ENCODE data around the gene PPP6R3.
"Not testable (repeated sequence)": the region's sequence is repeated elsewhere in the genome, so short reads cannot be mapped to it uniquely, and the experiment has no call there.

PPP6R3 gene

GRCh38 chr11:68524681-68525080 is 64.1 kb downstream of the PPP6R3 start:
- no peak for ATAC-seq (replicated peaks)
- no peaks in the 10 kb centered on the region for H3K9me3 Mint-ChIP-seq
- no peak overlapping the region for H3K4me3 Mint-ChIP-seq
- no peaks in the 10 kb centered on the region for H3K27me3 Mint-ChIP-seq
- peak overlapping the region; percentile 75 for H3K27ac Mint-ChIP-seq
- DNase-seq = no peak
- peaks cover 24 to 50% of the 10 kb centered on the region in 2 donors for H3K4me1 Mint-ChIP-seq
- peaks cover 56 to 78% of the 10 kb centered on the region in 2 donors for H3K36me3 Mint-ChIP-seq

- Mint-ChIP-seq H3K27ac (no peak overlapping the region), H3K9me3 (no peaks in the 10 kb centered on the region), H3K27me3 (no peaks in the 10 kb centered on the region), H3K4me1 (peaks cover 24 to 56% of the 10 kb centered on the region in 2 donors), H3K36me3 (peaks cover 56 to 82% of the 10 kb centered on the region in 2 donors), H3K4me3 (no peak overlapping the region)
- no peak for ATAC-seq (replicated peaks)
- no peak for DNase-seq
Observed at GRCh38 chr11:68525336-68525735, 64.8 kb downstream of the PPP6R3 start.

- DNase-seq (no peak), ATAC-seq (replicated peaks) (no peak)
- H3K27me3 Mint-ChIP-seq = no peaks in the 10 kb centered on the region
- H3K36me3 Mint-ChIP-seq = peaks cover 51 to 77% of the 10 kb centered on the region in 2 donors
- peaks cover 24 to 56% of the 10 kb centered on the region in 2 donors for H3K4me1 Mint-ChIP-seq
- no peaks in the 10 kb centered on the region for H3K9me3 Mint-ChIP-seq
- H3K27ac Mint-ChIP-seq = no peak overlapping the region
- H3K4me3 Mint-ChIP-seq = no peak overlapping the region
Observed at GRCh38 chr11:68525930-68526329, 65.4 kb downstream of the PPP6R3 start.

DNA sequence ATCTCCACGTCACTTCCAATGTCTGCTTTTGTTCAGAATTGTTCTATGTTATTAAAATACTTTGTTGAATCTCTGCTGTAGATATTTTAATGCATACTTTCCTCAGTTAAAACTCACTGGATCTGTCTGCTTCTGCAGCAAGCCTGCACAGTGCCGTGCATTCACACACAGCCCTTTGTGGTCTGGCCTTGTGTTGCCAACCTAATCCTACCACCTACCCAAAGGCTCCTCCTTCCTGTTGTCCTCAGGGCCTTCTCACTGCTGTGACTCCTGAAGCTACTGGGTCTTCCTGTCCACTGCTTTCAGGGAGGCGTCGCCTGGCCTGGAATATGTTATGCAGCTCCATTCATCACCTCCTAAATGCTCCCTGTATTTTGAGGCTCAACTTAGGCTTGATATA is 67.0 kb downstream of the PPP6R3 start:
- peaks cover 48 to 74% of the 10 kb centered on the region in 2 donors for H3K36me3 Mint-ChIP-seq
- H3K9me3 Mint-ChIP-seq = no peaks in the 10 kb centered on the region
- peaks cover 24 to 56% of the 10 kb centered on the region in 2 donors for H3K4me1 Mint-ChIP-seq
- no peak for DNase-seq
- H3K27me3 Mint-ChIP-seq = no peaks in the 10 kb centered on the region
- no peak for ATAC-seq (replicated peaks)
- H3K27ac Mint-ChIP-seq = peak overlapping the region; percentile 39
- H3K4me3 Mint-ChIP-seq = no peak overlapping the region

DNA sequence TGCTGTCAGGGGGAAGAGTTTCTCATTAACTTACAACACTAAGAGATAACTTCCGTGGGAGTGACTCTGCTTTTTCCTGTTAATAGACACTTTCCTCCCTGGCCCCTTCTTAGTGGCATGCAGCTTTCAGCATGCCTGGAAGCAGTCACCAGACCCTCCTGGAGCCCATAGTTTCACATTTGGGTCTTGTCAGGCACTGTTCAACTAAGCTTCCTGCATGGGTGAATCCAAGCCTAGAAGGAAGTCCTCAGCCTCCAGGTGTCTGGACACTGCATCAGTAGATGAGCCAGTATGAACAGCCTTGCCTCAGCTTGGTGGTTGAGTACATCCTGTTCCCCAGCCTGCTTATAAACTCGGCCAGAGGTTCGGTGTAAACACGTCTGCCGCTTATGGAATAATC is 68.1 kb downstream of the PPP6R3 start:
- ATAC-seq (replicated peaks) (peak; percentile 71 to 81), DNase-seq (no peak)
- Mint-ChIP-seq H3K4me1 (peaks cover 23 to 50% of the 10 kb centered on the region in 2 donors), H3K36me3 (peaks cover 45 to 66% of the 10 kb centered on the region in 2 donors), H3K27ac (peak overlapping the region; percentile 52), H3K9me3 (no peaks in the 10 kb centered on the region), H3K4me3 (no peak overlapping the region), H3K27me3 (no peaks in the 10 kb centered on the region)

- no peaks in the 10 kb centered on the region for H3K9me3 Mint-ChIP-seq
- DNase-seq (no peak), ATAC-seq (replicated peaks) (no peak)
- no peak overlapping the region for H3K4me3 Mint-ChIP-seq
- peaks cover 26 to 46% of the 10 kb centered on the region in 2 donors for H3K4me1 Mint-ChIP-seq
- no peaks in the 10 kb centered on the region for H3K27me3 Mint-ChIP-seq
- peaks cover 32 to 56% of the 10 kb centered on the region in 2 donors for H3K36me3 Mint-ChIP-seq
- H3K27ac Mint-ChIP-seq = peak overlapping the region; percentile 7
Observed at GRCh38 chr11:68531129-68531693, 70.7 kb downstream of the PPP6R3 start.

DNA sequence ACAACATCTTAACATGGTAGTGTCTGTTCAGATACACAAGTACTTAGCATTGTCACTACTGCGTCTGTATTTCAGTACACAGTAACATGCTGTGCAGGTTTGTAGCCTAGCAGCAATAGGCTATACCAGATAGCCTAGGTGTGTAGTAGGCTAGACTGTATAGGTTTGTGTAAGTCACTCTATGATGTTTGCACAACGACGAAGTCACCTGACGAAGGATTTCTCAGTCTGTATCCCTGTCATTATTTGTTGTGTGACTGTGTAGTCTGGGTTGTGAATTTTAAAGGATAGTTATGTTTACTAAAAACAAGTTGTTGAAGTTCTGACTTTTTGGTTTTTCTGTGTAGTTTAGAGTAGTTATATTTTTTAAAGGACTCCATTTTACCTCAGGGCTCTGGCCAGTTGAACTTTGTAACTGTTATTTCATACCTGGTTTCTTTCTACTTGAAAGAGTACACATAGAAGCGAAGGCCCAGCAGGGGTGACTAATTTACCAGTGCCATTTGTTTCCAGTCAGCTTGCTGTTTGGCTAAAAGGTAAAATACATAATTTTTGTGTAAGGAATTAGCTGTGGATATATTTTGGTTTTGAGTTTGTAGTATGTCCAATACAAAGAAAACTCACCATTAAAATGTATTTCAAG is 72.3 kb downstream of the PPP6R3 start:
- Mint-ChIP-seq H3K36me3 (peaks cover 26 to 47% of the 10 kb centered on the region in 2 donors), H3K9me3 (no peaks in the 10 kb centered on the region), H3K4me1 (peaks cover 17 to 37% of the 10 kb centered on the region in 2 donors), H3K27ac (peak overlapping the region; percentile 47), H3K4me3 (no peak overlapping the region), H3K27me3 (no peaks in the 10 kb centered on the region)
- DNase-seq (no peak), ATAC-seq (replicated peaks) (no peak)

- DNase-seq = no peak
- Mint-ChIP-seq H3K4me3 (no peak overlapping the region), H3K9me3 (no peaks in the 10 kb centered on the region), H3K27me3 (no peaks in the 10 kb centered on the region), H3K36me3 (peaks cover 33 to 50% of the 10 kb centered on the region in 2 donors), H3K27ac (peak overlapping the region; percentile 33), H3K4me1 (peaks cover 10 to 37% of the 10 kb centered on the region in 2 donors)
- no peak for ATAC-seq (replicated peaks)
Observed at GRCh38 chr11:68533945-68534344, 73.4 kb downstream of the PPP6R3 start.

DNA sequence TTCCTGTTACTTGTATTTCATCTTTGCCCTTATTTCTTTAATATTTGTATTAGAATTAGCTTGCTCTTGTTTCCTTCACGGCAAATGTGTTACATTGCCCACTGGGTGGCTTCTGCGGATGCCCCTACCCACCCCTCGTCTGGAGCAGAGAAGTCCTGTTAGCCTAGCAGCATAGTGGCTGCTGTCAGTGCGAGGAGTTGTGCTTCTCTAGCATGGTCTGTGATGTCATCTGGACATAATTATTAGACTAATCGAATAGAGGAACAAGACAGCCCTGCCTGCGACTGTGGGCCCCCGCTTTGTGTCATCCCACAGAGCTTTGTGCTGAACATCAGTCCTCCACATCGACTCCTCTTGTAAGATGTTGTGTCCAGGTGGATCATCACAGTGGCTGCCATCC is 74.5 kb downstream of the PPP6R3 start:
- no peak overlapping the region for H3K4me3 Mint-ChIP-seq
- H3K27me3 Mint-ChIP-seq = no peaks in the 10 kb centered on the region
- ATAC-seq (replicated peaks) (no peak), DNase-seq (no peak)
- peaks cover 19 to 41% of the 10 kb centered on the region in 2 donors for H3K4me1 Mint-ChIP-seq
- H3K36me3 Mint-ChIP-seq = peaks cover 40 to 51% of the 10 kb centered on the region in 2 donors
- no peaks in the 10 kb centered on the region for H3K9me3 Mint-ChIP-seq
- peak overlapping the region; percentile 81 for H3K27ac Mint-ChIP-seq

- H3K27ac Mint-ChIP-seq = peak overlapping the region; percentile 69
- H3K27me3 Mint-ChIP-seq = no peaks in the 10 kb centered on the region
- H3K4me1 Mint-ChIP-seq = peaks cover 27 to 55% of the 10 kb centered on the region in 2 donors
- H3K36me3 Mint-ChIP-seq = peaks cover 47 to 58% of the 10 kb centered on the region in 2 donors
- ATAC-seq (replicated peaks) (no peak), DNase-seq (no peak)
- H3K9me3 Mint-ChIP-seq = no peaks in the 10 kb centered on the region
- no peak overlapping the region for H3K4me3 Mint-ChIP-seq
Observed at GRCh38 chr11:68536706-68537105, 76.2 kb downstream of the PPP6R3 start.

DNA sequence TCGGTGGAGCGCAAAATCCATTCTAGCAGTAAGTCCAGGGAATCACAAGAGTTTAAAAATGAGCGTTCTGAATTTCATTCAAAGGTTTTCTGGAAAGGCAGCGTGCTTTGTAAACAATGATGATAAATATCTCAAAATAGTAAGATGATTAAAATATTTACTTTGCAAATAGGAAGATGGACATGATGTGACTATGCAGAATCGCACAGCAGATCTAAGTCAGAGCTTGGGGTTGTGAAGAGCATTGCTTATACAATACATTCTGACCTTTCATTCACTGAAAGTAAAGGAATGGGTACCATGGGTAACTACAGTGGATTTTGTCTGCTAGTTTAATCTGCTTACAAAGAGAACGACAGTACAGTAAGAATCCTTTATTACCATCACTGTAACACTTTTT is 77.5 kb downstream of the PPP6R3 start:
- Mint-ChIP-seq H3K36me3 (peaks cover 49 to 58% of the 10 kb centered on the region in 2 donors), H3K4me3 (no peak overlapping the region), H3K9me3 (no peaks in the 10 kb centered on the region), H3K4me1 (peaks cover 31 to 61% of the 10 kb centered on the region in 2 donors), H3K27me3 (no peaks in the 10 kb centered on the region), H3K27ac (no peak overlapping the region)
- ATAC-seq (replicated peaks) (no peak), DNase-seq (no peak)

DNA sequence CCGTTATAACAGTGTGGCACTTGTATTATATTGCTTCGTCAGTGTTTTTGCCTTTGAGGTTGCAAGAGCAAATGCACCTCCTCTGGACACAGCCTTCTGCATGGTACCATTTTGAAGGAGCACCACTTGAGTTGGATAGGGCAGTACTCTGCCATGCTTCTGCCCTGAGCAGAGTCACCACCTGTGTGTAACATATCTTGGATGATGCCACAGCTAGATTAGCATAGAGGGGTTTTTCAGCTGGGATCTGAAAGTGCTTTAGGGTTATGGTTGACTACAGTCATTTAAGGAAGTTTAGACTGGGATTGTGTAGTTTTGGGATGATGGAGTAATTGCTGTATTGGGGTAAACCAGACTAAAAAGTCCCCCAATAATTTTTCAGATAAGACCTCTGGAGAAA is 78.8 kb downstream of the PPP6R3 start:
- Mint-ChIP-seq H3K9me3 (no peaks in the 10 kb centered on the region), H3K27ac (peak overlapping the region; percentile 90), H3K4me1 (peaks cover 31 to 63% of the 10 kb centered on the region in 2 donors), H3K36me3 (peaks cover 51 to 59% of the 10 kb centered on the region in 2 donors), H3K27me3 (no peaks in the 10 kb centered on the region), H3K4me3 (peak overlapping the region in 1 of 2 donors; percentile 20)
- ATAC-seq (replicated peaks) = peak; percentile 63 to 91
- no peak for DNase-seq

DNA sequence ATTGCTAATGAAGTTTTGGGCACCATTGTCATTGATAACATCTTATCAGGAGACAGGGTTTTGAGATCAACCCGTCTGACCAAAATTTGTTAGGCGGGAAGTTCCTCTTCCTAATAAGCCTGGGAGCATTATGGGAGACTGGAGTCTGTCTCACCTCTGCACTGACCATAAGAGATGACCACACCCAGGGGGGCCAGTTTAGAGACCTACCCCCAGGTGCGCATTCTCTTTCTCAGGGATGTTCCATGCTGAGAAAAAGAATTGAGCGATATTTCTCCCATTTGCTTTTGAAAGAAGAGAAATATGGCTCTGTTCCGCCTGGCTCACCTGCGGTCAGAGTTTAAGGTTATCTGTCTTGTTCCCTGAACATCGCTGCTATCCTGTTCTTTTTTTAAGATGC is 80.0 kb downstream of the PPP6R3 start:
- H3K9me3 Mint-ChIP-seq; ATAC-seq (replicated peaks); DNase-seq; H3K4me3 Mint-ChIP-seq; H3K27me3 Mint-ChIP-seq: not testable (repeated sequence)
- H3K4me1 Mint-ChIP-seq = peaks cover 27 to 56% of the 10 kb centered on the region in 2 donors
- peak overlapping the region; percentile 31 for H3K27ac Mint-ChIP-seq
- H3K36me3 Mint-ChIP-seq = peaks cover 55 to 56% of the 10 kb centered on the region in 2 donors

DNA sequence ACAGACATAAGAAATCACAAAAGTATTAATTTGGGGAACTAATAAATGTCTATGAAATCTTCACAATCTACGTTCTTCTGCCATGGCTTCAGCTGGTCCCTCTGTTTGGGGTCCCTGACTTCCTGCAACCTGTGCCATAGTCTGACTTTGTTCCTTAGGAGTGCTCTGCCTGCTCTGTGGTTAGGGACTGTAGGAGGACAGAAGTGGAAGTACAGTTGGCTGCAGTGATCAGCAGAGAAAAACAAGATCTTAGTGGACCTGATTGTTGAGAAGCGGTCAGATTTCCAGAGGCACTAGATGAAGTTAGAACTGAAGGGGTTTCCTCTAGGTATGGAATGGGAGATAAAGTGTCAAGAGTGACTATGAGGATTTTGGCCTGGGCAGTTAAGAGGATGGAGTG is 80.6 kb downstream of the PPP6R3 start:
- Mint-ChIP-seq H3K4me1 (peaks cover 28 to 55% of the 10 kb centered on the region in 2 donors), H3K9me3 (no peaks in the 10 kb centered on the region), H3K27me3 (no peaks in the 10 kb centered on the region), H3K36me3 (peaks cover 53 to 55% of the 10 kb centered on the region in 2 donors), H3K4me3 (no peak overlapping the region), H3K27ac (no peak overlapping the region)
- DNase-seq (no peak), ATAC-seq (replicated peaks) (no peak)

DNA sequence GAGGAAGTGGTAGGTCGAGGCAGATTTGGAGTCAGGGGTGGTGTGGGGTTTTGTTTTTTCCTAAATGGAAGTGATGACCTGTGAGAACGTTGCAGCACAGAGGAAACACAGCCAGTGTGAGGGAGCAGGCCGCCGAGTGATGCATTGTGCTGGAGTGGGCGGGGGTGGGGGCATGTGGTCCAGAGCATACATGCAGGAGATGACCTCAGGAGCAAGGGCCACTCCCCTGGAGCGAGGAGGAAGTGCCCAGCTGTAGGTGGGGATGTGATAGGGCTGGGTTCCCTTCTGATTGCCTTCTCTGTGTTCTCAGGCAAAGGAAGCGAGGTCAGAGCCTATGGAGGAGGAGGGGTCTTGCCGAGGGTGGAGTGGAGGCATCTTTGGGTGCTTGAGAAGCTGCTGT is 81.4 kb downstream of the PPP6R3 start:
- peak overlapping the region; percentile 60 for H3K27ac Mint-ChIP-seq
- no peak for DNase-seq
- H3K4me3 Mint-ChIP-seq = no peak overlapping the region
- H3K36me3 Mint-ChIP-seq = peaks cover 50 to 58% of the 10 kb centered on the region in 2 donors
- H3K27me3 Mint-ChIP-seq = no peaks in the 10 kb centered on the region
- ATAC-seq (replicated peaks) = no peak
- no peaks in the 10 kb centered on the region for H3K9me3 Mint-ChIP-seq
- peaks cover 32 to 56% of the 10 kb centered on the region in 2 donors for H3K4me1 Mint-ChIP-seq

Measured in stimulated activated naive B cell treated with anti-CD40 and anti-IgM and Interleukin-4, amounts not matched to agents 10 μg/mL and 1 μg/mL and 100 μg/mL, for 72 hours (primary cell).